ENCODE data around the gene SLC22A4.

GRCh38 chr5:132358775-132359174 lies 64.6 kb downstream of the SLC22A4 start:
- no peak for TF ChIP-seq CTCF (IDR thresholded peaks at IDR 0.05; ENCODE audit: low read depth, low read length)
- no peak for TF ChIP-seq POLR2A (IDR thresholded peaks at IDR 0.05; ENCODE audit: extremely low read depth, insufficient read length)
- TF ChIP-seq MYC (IDR thresholded peaks at IDR 0.05; ENCODE audit: low read depth, low read length) = no peak

Measured in NB4 (cell line).